22Rv1 (cell line): ENCODE results near the gene PRIMA1.

Source experiments
- H3K27ac ChIP-seq: fragments of 450-650 bp; 2 replicates; pipeline ENCODE4 v1.5.1; 2017
- CTCF ChIP-seq: fragments of 450-650 bp; IDR thresholded peaks from 2 replicates; pipeline ENCODE4 v1.5.1; 2017; ENCODE audit warnings: mild to moderate bottlenecking
- ZFX ChIP-seq: fragments of 450-650 bp; IDR thresholded peaks from 2 replicates; pipeline ENCODE4 v1.6.1; 2017; ENCODE audit warnings: antibody characterized with exemption, borderline replicate concordance

The PRIMA1 gene

GRCh38 chr14:93745603-93746273, 42.5 kb downstream of the PRIMA1 start:
- TF ChIP-seq CTCF (no peak), ZFX (no peak)
- H3K27ac ChIP-seq = no peak overlapping the region

DNA sequence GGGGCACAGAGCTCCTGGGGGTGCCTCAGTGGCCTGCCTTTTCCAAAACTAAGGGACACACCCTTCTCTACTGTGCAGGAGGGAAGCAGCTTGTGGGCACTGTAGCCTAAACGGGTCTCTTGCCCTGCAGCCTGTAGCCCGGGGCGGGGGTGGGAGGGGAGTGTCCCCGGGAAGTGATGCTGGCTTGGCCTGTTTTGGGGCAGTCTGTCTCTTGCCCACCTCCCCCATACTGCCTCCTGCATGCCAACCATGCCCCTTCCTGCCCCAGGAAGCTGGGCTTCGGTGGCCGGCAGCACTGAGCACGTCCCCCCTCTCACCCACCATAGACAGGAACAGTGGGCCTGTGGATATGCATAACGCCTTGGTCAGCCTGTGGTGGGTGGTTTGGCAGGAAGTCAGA, 43.4 kb downstream of the PRIMA1 start:
- TF ChIP-seq CTCF = no peak
- TF ChIP-seq ZFX = no peak
- no peak overlapping the region for H3K27ac ChIP-seq

DNA sequence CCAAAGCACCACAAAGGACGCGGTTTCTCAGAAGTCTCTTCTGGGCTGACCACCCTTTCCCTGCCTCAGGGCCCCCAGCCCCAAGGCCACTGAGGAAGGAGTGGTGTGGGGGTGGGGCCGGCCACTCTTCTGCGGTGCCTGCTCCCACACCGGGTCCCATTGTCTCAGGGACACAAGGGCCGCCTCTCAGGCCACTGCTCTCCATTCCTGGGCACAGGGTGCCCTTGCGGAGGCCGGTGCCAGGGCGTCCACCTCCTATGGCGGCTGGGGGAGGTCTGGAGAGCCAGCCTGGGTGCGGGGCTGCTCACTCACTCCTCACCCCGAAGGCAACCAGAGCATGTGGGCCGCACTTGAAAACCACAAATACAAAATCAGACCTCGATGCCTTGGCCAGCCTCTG, 44.1 kb downstream of the PRIMA1 start:
- TF ChIP-seq ZFX (no peak), CTCF (no peak)
- no peak overlapping the region for H3K27ac ChIP-seq

DNA sequence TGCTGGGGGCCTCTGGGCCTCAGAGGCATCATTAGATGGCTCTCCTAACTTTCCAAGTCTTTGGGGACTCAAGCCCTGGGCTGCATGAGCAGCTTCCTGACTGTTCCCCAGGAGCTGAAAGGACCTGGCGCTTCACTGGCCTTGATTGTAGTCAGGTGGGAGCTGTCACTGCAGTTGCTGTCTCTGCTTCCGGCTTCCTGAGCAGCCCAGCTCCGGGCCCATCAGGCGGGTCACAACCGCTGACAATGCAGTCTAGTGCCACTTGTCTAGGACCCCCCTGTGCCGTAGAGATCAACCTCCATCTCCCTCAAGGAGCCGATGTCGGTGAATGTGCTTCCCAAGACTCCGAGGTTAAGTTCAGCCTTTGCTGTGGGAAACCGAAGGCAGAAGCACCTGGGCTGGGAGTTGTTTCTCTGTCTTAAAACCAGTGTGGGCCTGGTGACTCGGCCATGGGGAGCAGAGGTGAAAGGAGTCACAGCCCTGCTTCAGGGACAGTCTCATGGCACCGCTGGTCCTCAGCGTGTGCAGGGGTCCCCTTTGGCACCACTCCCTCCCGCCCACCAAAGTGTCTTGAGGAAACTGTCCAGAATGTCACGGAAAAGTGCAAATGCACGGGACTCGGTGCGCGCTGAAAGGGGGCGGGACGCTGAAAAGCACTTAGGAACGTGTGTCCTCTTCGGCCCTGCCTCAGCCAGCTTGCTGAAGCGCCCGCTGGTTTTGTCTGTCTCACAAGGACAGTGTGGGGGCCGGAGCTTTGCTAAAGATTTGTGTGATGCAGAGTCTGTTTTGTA, 44.8 kb downstream of the PRIMA1 start:
- H3K27ac ChIP-seq = no peak overlapping the region
- TF ChIP-seq CTCF = no peak
- no peak for TF ChIP-seq ZFX

- no peak for TF ChIP-seq ZFX
- no peak for TF ChIP-seq CTCF
- H3K27ac ChIP-seq = no peak overlapping the region
These were observed 45.5 kb downstream of the PRIMA1 start for GRCh38 chr14:93742761-93743160.

DNA sequence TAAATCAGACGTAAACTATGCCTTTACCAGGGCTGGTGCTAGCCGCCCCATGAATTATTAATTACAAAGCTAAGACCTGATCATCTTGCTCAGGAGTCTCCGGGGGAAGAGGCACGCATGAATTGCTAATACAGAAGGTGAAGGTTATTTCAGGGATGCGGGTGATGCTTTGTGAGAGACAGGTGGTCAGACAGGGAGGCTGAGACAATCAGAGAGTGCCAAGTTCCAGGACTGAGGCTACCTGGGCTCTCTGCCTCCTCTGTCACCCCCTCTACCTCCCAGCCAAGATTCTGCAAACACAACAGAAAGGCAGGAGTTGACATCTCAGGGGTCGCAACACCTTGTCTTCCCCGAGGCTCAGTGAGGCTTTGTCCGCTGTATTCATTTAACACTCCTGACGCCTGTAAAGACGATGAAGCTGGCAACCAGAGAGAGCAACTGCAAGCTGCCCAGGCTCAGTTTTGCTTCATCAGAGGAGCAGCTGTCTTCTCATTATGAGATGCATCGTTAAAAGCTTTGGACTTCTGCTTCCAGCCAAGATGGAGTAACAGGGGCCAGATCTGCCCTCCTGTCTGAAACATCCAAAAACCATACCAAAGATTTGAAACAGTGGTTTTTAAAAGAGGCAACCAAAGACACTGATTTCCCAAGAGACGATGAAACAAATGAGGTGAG, 46.6 kb downstream of the PRIMA1 start:
- TF ChIP-seq ZFX (no peak), CTCF (no peak)
- no peak overlapping the region for H3K27ac ChIP-seq

DNA sequence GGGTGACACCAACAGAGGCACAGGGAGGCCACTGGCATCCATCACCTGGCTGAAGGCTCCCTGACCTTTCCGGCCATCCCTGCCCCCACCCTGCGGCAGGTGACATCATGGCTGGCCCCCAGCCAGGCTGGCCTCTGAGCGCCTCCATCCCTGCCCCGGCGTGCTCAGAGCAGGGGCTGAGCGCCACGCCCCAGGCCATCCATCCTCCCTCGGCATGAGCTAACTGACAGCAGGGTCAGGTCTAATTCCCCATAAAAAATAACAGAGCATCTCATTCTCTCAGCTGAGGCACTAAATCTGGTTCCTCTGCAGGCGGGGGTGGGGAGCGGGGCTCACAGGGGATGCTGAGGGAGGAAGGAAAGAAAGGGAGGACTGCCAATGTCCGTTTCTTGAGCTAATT, 50.7 kb downstream of the PRIMA1 start:
- TF ChIP-seq CTCF = no peak
- no peak for TF ChIP-seq ZFX
- no peak overlapping the region for H3K27ac ChIP-seq
